Smooth muscle cell (in vitro differentiated cells): ENCODE data around the gene ARHGAP26. TPM values are rescaled to one million over a fixed set of nuclear protein-coding genes. Genes with fewer than 3 reads are reported as not detected.

ENCODE experiments used
- DNase-seq: peaks from one replicate; lab custom pipeline; 2025; ENCODE audit not compliant: unreplicated experiment; lab: John Stamatoyannopoulos, UW
- H2AFZ ChIP-seq: fragments of 200-600 bp; sonication (generic); 2 replicates; pipeline ENCODE4 v1.6.0; 2016; ENCODE audit warnings: antibody characterized with exemption, low read depth, mild to moderate bottlenecking
- H3F3A ChIP-seq: fragments of 200-600 bp; sonication (generic); 2 replicates; pipeline ENCODE4 v1.6.0; 2017; ENCODE audit warnings: antibody characterized with exemption, low read depth
- H3K27ac ChIP-seq: fragments of 200-600 bp; sonication (generic); 2 replicates; pipeline ENCODE4 v1.5.1; 2016; ENCODE audit warnings: low read depth, mild to moderate bottlenecking
- H3K27me3 ChIP-seq: fragments of 200-600 bp; sonication (generic); 2 replicates; pipeline ENCODE4 v1.6.1; 2016; ENCODE audit warnings: low read depth, mild to moderate bottlenecking
- H3K36me3 ChIP-seq: fragments of 200-600 bp; sonication (generic); 2 replicates; pipeline ENCODE4 v1.5.1; 2016; ENCODE audit warnings: low read depth
- H3K4me1 ChIP-seq: fragments of 200-600 bp; sonication (generic); 2 replicates; pipeline ENCODE4 v1.5.1; 2016; ENCODE audit warnings: low read depth
- H3K4me2 ChIP-seq: fragments of 200-600 bp; sonication (generic); 2 replicates; pipeline ENCODE4 v1.6.0; 2016; ENCODE audit warnings: mild to moderate bottlenecking
- H3K4me3 ChIP-seq: fragments of 200-600 bp; sonication (generic); 2 replicates; pipeline ENCODE4 v1.5.1; 2016; ENCODE audit warnings: mild to moderate bottlenecking
- H3K79me2 ChIP-seq: fragments of 200-600 bp; sonication (generic); 2 replicates; pipeline ENCODE4 v1.6.0; 2016; ENCODE audit warnings: low read depth, mild to moderate bottlenecking
- H3K9ac ChIP-seq: fragments of 200-600 bp; sonication (generic); 2 replicates; pipeline ENCODE4 v1.6.0; 2016; ENCODE audit warnings: low read depth
- H3K9me3 ChIP-seq: fragments of 200-600 bp; sonication (generic); replicated peaks from 2 replicates; pipeline ENCODE4 v1.5.1; 2016; ENCODE audit warnings: low read depth
- H4K20me1 ChIP-seq: fragments of 200-600 bp; sonication (generic); 2 replicates; pipeline ENCODE4 v1.6.0; 2016; ENCODE audit warnings: low read depth
- CTCF ChIP-seq: fragments of 200-600 bp; sonication (generic); IDR thresholded peaks from 2 replicates; pipeline ENCODE4 v1.5.1; 2017; ENCODE audit warnings: borderline replicate concordance, mild to moderate bottlenecking, antibody characterized with exemption; ENCODE audit not compliant: insufficient read depth, poor library complexity, severe bottlenecking
- WGBS: methylation state at CpG from one replicate; pipeline ENCODE4 v1.1.7; 2016; ENCODE audit warnings: low lambda C conversion rate; 5-methylcytosine and 5-hydroxymethylcytosine counted together
- polyA plus RNA-seq: library from polyadenylated mRNA; unstranded; fragments of >200 nt; fragmentation: Nextera tagmentation; extraction: Ambion mirVana; gene quantifications from 2 replicates; pipeline ENCODE4 v1.2.1, GENCODE V29; 2016
- total RNA-seq: library from RNA; depleted of rRNA; stranded (reverse); fragments of >200 nt; gene quantifications from 2 replicates; pipeline ENCODE4 v1.2.3, GENCODE V29; 2014

ARHGAP26 gene
- total and polyA plus RNA-seq, 2 experiments from 2014 or later: 2.2 to 5.1 TPM

GRCh38 chr5:143044265-143044664 is 274.1 kb downstream of the ARHGAP26 start:
- Histone ChIP-seq H3K27ac (no peak overlapping the region), H3K9me3 (no peaks in the 10 kb centered on the region), H3F3A (no peaks in the 10 kb centered on the region), H3K4me3 (no peak overlapping the region), H2AFZ (no peak overlapping the region), H3K4me1 (peaks cover 5% of the 10 kb centered on the region), H3K4me2 (no peak overlapping the region), H3K9ac (no peak overlapping the region), H3K27me3 (no peaks in the 10 kb centered on the region), H4K20me1 (no peaks in the 10 kb centered on the region), H3K36me3 (no peaks in the 10 kb centered on the region), H3K79me2 (no peaks in the 10 kb centered on the region)
- WGBS: 94% methylated on average over 4 of the region's 4 CpGs
- DNase-seq: no peak
- no peak for TF ChIP-seq CTCF

- no peaks in the 10 kb centered on the region for H3K36me3 ChIP-seq
- 86% methylated on average over 3 of the region's 3 CpGs for WGBS
- H3K27me3 ChIP-seq: no peaks in the 10 kb centered on the region
- peaks cover 5% of the 10 kb centered on the region for H3K4me1 ChIP-seq
- no peaks in the 10 kb centered on the region for H3K79me2 ChIP-seq
- no peak for TF ChIP-seq CTCF
- H3K9ac ChIP-seq: no peak overlapping the region
- H4K20me1 ChIP-seq: no peaks in the 10 kb centered on the region
- H3K4me3 ChIP-seq: no peak overlapping the region
- H2AFZ ChIP-seq: no peak overlapping the region
- H3F3A ChIP-seq: no peaks in the 10 kb centered on the region
- no peak for DNase-seq
- H3K27ac ChIP-seq: no peak overlapping the region
- no peaks in the 10 kb centered on the region for H3K9me3 ChIP-seq
- H3K4me2 ChIP-seq: no peak overlapping the region
These were observed 274.9 kb downstream of the ARHGAP26 start for GRCh38 chr5:143045062-143045461.

DNA sequence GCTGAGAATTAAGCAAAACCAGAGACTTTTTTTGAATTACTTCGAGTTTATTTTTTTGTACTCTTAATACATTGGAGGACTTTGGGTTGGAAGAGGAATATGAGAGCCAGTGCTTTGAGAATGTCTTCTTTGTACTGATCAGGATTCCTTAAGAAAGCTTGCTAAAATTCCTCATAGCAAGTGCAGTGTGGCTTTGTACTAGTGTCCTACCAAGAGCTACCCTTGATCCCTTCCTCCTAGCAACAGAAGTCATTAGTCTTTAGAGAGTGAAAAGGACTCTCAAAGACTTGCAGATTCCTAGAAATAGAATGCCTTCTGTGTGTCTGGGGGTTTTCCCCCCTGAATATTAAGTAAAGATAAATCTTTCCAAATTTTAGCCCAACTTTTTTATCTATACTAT is 276.1 kb downstream of the ARHGAP26 start:
- 97% methylated on average over 1 of the region's 1 CpG for WGBS
- no peak overlapping the region for H3K4me2 ChIP-seq
- no peaks in the 10 kb centered on the region for H4K20me1 ChIP-seq

More for the DNA sequence above, 276.1 kb downstream of the ARHGAP26 start:
- TF ChIP-seq CTCF: no peak
- no peak for DNase-seq
- Histone ChIP-seq H3K9me3 (no peaks in the 10 kb centered on the region), H3K9ac (no peak overlapping the region), H3K4me3 (no peak overlapping the region), H3K79me2 (no peaks in the 10 kb centered on the region), H3K27me3 (no peaks in the 10 kb centered on the region), H3K27ac (no peak overlapping the region), H2AFZ (no peak overlapping the region), H3F3A (no peaks in the 10 kb centered on the region), H3K36me3 (no peaks in the 10 kb centered on the region), H3K4me1 (peaks cover 9% of the 10 kb centered on the region)
